Smooth muscle cell of the coronary artery (primary cell): ENCODE measurements around the gene CEP162. TPM values are rescaled to one million over a fixed set of nuclear protein-coding genes. Genes with fewer than 3 reads are reported as not detected.

Experiments used
- total RNA-seq: library from RNA; depleted of rRNA; stranded (reverse); fragments of >200 nt; gene quantifications from 2 replicates; pipeline ENCODE4 v1.2.3, GENCODE V29; 2014; ENCODE audit warnings: low replicate concordance

Gene CEP162
- total RNA-seq = 5.4 and 6.3 TPM in 2 replicates

DNA sequence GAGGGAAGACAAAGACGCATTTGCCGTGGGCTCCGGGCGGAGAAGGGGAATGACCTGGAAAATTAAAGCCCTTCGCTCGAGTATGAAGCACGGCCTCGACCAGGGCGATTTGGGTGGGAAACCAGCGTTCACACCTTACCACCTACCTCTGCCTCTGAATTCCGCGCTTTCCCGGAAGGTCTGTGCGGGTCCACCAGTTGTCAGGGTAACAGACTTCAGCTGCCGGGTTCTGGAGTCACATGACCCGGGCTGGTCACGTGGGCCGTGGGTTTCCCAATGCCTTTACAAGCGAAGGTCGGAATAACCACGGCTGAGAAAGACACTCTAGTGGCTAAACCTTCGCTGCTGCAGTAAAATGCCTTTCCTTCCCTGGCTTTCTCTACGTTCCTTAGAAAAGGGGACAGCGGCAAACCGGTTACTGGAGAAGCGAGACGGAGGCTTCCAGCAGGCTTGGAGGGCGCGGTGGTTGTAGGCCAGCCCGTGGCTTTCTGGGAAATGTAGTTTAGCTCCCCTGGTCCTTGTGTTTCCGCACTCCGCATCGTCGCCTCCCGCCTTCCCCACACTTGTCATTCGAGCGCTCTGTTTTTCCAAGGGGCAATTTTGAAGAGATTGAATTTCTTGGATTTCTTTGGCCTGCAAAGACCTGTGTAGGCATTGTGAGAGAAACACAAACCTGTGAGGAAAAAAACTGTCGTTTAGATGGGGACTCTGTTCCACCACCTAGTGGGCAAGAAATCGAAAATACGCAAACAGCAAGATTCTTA, at the start of gene CEP162:
Gene CEP162 (minus strand): TSS at position 210 of the 764 bp plus-strand sequence. CDS start 1,250 bp downstream, outside the sequence.

Other genes with a start within 250 kb of the CEP162 start
- 1.7 and 6.3 TPM in 2 replicates for gene MRAP2, start 193.9 kb downstream of the CEP162 start, total RNA-seq